Measurements from ENCODE around the gene ATP10A. TPM values are rescaled to one million over a fixed set of nuclear protein-coding genes. Genes with fewer than 3 reads are reported as not detected.

ATP10A gene
- total and polyA plus RNA-seq, 11 donors, result 0.53 to 3.3 (median 1.0) TPM

GRCh38 chr15:25848784-25849156 is 14.4 kb downstream of the ATP10A start:
- WGBS, 4 donors, result 50 to 64% (median 60%) methylated on average over 5 of the region's 5 CpGs
- Histone ChIP-seq H3K36me3 (no peaks in the 10 kb centered on the region), H3K27me3 (peaks cover 0 to 8% (median 0%) of the 10 kb centered on the region in 9 donors), H3K4me3 (peak overlapping the region in 3 of 12 donors; percentile 48 to 53 (median 51)), H3K9me3 (no peaks in the 10 kb centered on the region), H3K4me1 (peaks cover 0 to 50% (median 11%) of the 10 kb centered on the region in 12 donors), H3K27ac (peak overlapping the region in 8 of 12 donors; percentile 9 to 92 (median 80))
- ATAC-seq (no peak), DNase-seq (no peak)
- TF ChIP-seq POLR2A (IDR thresholded peaks at IDR 0.05) (no peak), CTCF (IDR thresholded peaks at IDR 0.05) (no peak)
- intact Hi-C loops (cut with DNase I), result loop anchor here in 2 of 10 donors (5.0 kb wide), 2 partner anchors 56 to 71 kb away; no protein-coding TSS in a partner anchor

DNA sequence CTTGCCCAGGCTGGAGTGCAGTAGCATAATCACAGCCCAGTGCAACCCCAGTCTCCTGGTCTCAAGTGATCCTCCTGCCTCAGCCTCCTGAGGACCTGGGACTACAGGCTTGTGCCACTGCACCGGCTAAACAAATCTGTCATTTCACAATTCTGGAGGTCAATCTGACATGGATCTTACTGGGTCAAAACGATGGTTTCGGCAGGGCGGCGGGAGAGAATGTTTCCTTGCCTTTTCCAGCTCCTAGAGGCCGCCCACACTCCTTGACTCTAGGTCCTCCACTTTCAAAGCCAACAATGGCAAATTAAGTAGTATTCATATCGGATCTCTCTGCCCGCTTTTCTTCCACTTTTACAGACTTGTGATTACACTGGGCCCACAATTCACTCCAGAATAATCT is 14.8 kb downstream of the ATP10A start:
- no peak overlapping the region for H3K4me3 ChIP-seq
- peaks cover 0 to 48% (median 11%) of the 10 kb centered on the region in 12 donors for H3K4me1 ChIP-seq
- ATAC-seq, result no peak
- peaks cover 0 to 8% (median 0%) of the 10 kb centered on the region in 9 donors for H3K27me3 ChIP-seq
- WGBS, 4 donors, result 91 to 95% (median 95%) methylated on average over 8 of the region's 8 CpGs
- H3K27ac ChIP-seq, result peak overlapping the region in 1 of 12 donors; percentile 81
- TF ChIP-seq POLR2A (IDR thresholded peaks at IDR 0.05) (no peak), CTCF (IDR thresholded peaks at IDR 0.05) (no peak)
- intact Hi-C loops (cut with DNase I), result loop anchor here in 2 of 10 donors (5.0 kb wide), 2 partner anchors 56 to 71 kb away; no protein-coding TSS in a partner anchor
- DNase-seq, result no peak
- H3K9me3 ChIP-seq, result no peaks in the 10 kb centered on the region
- no peaks in the 10 kb centered on the region for H3K36me3 ChIP-seq

DNA sequence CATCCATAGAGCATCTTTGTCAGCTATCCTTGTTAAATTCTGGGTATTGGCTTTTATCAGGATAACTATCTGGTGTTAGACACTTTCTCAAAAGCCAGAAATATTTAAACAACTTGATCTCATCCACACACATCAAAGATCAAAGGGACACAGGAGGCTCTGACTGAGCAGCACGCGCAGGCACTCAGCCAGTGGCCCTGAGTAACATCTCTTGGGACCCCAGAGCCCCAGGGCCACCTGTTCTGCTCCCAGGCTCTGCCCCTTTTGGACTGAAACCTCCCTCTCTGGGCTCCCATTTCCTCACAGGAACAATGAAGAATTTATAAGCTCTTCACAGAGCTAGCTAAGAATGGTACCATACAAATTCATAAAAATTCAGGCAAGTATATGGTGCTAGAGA is 16.1 kb downstream of the ATP10A start:
- H3K4me3 ChIP-seq, result no peak overlapping the region
- H3K9me3 ChIP-seq, result no peaks in the 10 kb centered on the region
- H3K36me3 ChIP-seq, result no peaks in the 10 kb centered on the region
- 20 to 58% (median 42%) methylated on average over 2 of the region's 2 CpGs for WGBS, 4 donors
- H3K27ac ChIP-seq, result no peak overlapping the region
- intact Hi-C loops (cut with DNase I), result loop anchor here in 2 of 10 donors (5.0 kb wide), 2 partner anchors 55 to 70 kb away; no protein-coding TSS in a partner anchor
- TF ChIP-seq POLR2A (IDR thresholded peaks at IDR 0.05) (no peak), CTCF (IDR thresholded peaks at IDR 0.05) (no peak)
- peaks cover 0 to 8% (median 0%) of the 10 kb centered on the region in 9 donors for H3K27me3 ChIP-seq
- ATAC-seq, result no peak
- no peak for DNase-seq
- H3K4me1 ChIP-seq, result peaks cover 0 to 38% (median 11%) of the 10 kb centered on the region in 12 donors

GRCh38 chr15:25846377-25846776 is 16.8 kb downstream of the ATP10A start:
- peaks cover 0 to 8% (median 0%) of the 10 kb centered on the region in 9 donors for H3K27me3 ChIP-seq
- H3K4me3 ChIP-seq, result no peak overlapping the region
- no peak overlapping the region for H3K27ac ChIP-seq
- H3K36me3 ChIP-seq, result no peaks in the 10 kb centered on the region
- DNase-seq (no peak), ATAC-seq (no peak)
- peaks cover 0 to 38% (median 11%) of the 10 kb centered on the region in 12 donors for H3K4me1 ChIP-seq
- intact Hi-C loops (cut with DNase I), result loop anchor here in 2 of 10 donors (5.0 kb wide), 2 partner anchors 54 to 69 kb away; no protein-coding TSS in a partner anchor
- no peaks in the 10 kb centered on the region for H3K9me3 ChIP-seq
- TF ChIP-seq CTCF (IDR thresholded peaks at IDR 0.05) (no peak), POLR2A (IDR thresholded peaks at IDR 0.05) (no peak)
- WGBS, 4 donors, result 50 to 69% (median 65%) methylated on average over 7 of the region's 7 CpGs

Data from heart left ventricle (tissue), 16 donors.